Left ventricle myocardium superior (tissue), 1 donor: Measurements from ENCODE around the gene ZNHIT3. TPM values are rescaled to one million over a fixed set of nuclear protein-coding genes. Genes with fewer than 3 reads are reported as not detected.
"Not testable (repeated sequence)": the region's sequence is repeated elsewhere in the genome, so short reads cannot be mapped to it uniquely, and the experiment has no call there.

ENCODE experiments used
- ATAC-seq: fragments of 200-7000 bp; cut with Tn5 transposase; one replicate; pipeline ENCODE4 v1.9.1; 2020; ENCODE audit warnings: mild to moderate bottlenecking, moderate library complexity
- DNase-seq: peaks from one replicate; pipeline ENCODE4 v3.0.0-alpha.2; 2020
- intact Hi-C: fragments of 100-400 bp; cut with micrococcal nuclease; formaldehyde crosslinking; loops from one replicate; pipeline ENCODE4 v1.11.0; 2022
- long read RNA-seq: library from polyadenylated mRNA; unstranded; transcript quantifications from one replicate; pipeline ENCODE4 v2.0.0, GENCODE V29; 2021
- total RNA-seq: library from RNA; stranded (reverse); fragmentation: NEBNext Ultra II Directional; extraction: Animal tissue kit (Norgen Biotek cat#: 25700); gene quantifications from one replicate; pipeline ENCODE4 v1.2.1, GENCODE V29; 2021
- donor health status: DM: no; HTN: yes; CAD: no; lungs with severe emphysema.

Gene ZNHIT3
- total RNA-seq: 22.1 TPM
- long read RNA-seq, transcript ZNHIT3-204 (5 exons, 951 nt): major isoform, 16 of 21 reads
- long read RNA-seq, partial matches to known transcripts: 0 of 21 reads
- long read RNA-seq, other reads (novel, unspliced or antisense): 2 of 21 reads

GRCh38 chr17:36486204-36487194 lies at the start of gene ZNHIT3:
ZNHIT3 (plus strand) TSS chr17:36486681; CDS start chr17:36486700, 19 bp downstream.
- intact Hi-C loops: no loop called here

DNA sequence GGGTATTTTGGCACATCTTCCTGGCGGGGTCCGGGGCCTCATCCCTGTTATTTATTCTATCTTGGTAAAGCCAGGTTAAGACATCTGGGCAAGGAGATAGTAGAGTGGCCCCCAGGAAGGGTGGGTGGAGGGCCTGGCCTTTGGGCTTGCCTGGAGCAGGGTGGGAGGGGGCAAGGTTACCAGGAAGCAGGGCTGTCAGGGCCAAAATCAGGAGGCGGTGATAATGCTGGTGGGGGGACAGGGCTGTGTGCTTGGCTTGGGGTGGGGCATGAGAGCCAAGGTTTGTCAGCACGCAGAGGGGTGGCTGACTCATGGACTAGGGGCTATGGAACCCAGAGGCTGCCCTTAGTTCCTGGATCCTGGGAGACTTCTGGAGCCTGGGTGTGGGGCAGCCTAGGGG lies 44.7 kb upstream of the ZNHIT3 start:
- DNase-seq, ATAC-seq, intact Hi-C loops: not testable (repeated sequence)

More at GRCh38 chr17:36486204-36487194, at the start of gene ZNHIT3:
- ATAC-seq (peak; percentile 93), DNase-seq (peak; percentile 94)

GRCh38 chr17:36443777-36444176 lies 42.7 kb upstream of the ZNHIT3 start:
- intact Hi-C loops: no loop called here
- ATAC-seq: no peak
- no peak for DNase-seq

DNA sequence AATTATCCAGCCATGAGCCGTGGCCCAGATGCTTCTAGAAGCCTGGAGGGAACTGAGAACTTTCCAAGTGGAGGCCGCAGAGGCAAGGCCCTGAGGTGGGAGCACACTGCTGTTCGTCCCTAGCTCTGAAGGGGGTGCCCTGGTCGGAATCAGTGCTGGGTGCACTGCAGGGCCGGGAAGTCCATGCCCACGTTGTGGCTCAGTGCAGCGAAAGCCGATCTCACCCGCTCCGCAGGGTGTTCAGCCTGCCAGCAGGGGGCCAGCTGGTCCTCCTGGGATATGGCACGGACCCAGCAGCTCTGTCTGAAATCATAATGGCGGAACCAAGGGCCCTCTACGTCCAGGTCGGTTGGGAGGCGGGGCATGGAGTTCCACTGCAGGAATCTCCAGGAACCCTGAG lies 36.5 kb upstream of the ZNHIT3 start:
- intact Hi-C loops, DNase-seq, ATAC-seq: not testable (repeated sequence)

DNA sequence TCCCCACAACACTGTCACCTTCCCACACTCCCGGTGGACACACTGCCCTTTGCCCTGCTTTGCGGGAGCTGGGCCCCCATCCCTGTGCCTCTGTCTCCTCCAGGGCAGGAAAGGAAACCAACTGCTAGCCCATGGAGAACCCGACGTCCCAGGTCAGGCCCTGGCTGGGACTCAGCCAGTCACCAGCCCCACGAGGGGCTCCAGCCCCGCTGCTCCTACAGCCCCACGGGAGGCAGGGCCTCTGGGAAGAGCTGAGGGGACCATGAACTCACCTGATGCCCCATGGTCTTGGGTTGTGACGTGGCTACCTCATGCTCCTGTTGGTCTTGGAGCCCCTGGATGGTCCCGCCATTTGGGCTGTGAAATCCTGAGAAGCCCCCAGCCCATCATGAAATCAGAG lies 33.6 kb upstream of the ZNHIT3 start:
- DNase-seq, intact Hi-C loops, ATAC-seq: not testable (repeated sequence)

DNA sequence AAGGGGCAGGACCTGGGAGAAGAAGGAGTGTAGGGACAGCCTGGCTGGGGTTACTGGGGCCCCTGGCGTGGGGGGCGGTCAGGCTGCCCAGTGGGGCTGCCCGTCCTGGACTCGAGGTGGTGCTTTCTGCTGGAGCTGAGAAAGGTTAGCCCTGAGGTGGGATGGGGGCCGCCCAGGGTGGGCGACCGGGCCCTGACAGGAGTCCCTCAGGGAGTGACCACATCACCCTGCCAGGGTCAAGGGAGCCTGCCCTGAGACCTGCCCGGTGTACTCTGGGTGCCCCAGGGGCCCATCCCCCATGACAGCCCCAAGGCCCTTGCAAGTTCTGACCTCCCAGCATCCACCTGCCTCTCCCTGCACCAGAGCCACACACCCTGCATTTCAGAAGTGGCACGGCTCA lies 28.8 kb upstream of the ZNHIT3 start:
- DNase-seq, ATAC-seq, intact Hi-C loops: not testable (repeated sequence)

DNA sequence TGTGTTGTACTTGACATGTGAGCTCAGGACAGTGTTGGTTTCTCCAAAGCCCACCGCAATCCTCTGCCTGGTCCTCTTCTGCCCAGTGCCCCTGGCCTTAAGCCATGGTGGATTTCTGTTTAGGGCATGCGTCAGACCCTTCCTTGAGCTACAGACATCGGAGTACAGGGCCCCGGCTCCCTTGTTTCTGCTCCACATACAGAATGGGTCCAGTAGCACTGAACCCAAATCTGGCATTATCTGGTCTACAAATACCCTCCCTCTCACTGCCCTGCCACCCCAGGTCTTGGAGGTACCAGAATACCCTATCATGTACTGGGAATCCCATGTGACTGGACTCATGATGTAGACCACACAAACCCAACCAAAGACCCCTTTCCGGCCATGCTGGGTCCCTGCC lies 27.4 kb upstream of the ZNHIT3 start:
- ATAC-seq: no peak
- intact Hi-C loops: no loop called here
- DNase-seq: no peak

- intact Hi-C loops: no loop called here
- ATAC-seq: no peak
- DNase-seq: no peak
These were observed 26.9 kb upstream of the ZNHIT3 start for GRCh38 chr17:36459601-36460000.

DNA sequence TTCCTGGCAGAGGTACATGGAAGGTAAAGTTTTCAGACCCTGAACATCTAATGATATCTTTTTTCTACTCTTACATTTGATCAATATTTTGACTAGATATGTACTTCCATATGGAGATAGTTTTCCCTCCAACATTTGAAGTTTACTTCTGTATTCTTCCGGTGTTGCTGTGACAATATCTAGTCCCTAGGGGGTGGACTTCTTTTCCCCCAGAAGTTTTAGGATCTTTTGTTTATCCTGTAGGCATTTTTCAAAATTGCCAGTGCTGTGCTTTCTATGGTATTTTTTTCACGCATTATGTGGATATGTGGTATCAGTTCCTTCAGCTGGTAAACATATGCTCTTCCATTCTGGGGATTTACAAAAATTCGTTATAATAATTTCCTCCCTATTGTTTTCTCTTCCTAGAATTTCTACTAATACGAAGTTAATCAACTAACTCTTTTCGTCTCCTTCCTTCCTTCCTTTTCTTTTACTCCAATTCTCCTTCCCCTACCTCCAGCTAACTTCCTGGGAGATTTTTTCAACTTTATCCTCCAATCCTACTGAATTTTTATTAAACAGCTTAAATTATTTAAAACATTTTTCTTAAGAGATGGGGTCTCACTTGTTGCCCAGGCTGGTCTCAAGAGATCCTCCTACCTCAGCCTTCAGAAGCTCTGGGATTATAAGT lies 26.1 kb upstream of the ZNHIT3 start:
- intact Hi-C loops: no loop called here
- DNase-seq (no peak), ATAC-seq (no peak)

DNA sequence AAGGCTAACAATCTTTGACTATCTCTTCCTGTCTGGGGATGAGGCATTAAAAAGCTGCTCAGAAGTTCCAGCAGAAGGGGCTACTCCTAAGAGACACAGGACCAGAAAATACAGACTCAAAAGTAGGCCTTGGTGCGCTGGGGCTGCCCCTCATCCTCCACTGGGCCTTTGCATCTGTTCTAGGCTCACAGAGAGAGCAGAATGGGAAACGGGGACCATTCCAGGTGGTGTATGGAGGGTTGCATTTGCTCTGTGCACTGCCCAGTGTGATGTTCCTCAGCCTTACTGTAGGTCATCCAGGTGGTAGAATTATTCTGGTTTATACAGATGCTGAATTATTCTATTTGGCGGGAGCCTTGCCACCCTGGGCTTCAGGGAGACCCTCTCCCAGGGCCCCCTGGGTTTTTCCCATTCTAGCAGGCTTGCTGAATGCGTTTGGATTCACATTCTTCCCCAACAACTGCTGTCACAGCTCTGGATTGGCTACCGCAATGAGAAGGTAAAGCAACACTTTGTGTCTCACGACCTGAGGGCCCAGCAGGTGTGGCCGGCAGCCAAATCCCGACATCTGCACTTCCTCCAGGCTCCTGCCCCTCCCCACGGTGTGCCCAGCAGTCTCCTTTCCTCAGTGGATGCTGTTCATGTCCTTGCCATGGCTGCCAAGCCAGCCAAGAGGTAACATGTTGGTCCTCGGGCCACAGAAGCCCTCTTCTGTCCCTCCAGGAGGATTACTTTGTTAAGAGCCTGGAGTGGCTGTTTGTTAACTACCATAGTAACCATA lies 25.0 kb upstream of the ZNHIT3 start:
- DNase-seq (no peak), ATAC-seq (no peak)
- intact Hi-C loops: no loop called here

DNA sequence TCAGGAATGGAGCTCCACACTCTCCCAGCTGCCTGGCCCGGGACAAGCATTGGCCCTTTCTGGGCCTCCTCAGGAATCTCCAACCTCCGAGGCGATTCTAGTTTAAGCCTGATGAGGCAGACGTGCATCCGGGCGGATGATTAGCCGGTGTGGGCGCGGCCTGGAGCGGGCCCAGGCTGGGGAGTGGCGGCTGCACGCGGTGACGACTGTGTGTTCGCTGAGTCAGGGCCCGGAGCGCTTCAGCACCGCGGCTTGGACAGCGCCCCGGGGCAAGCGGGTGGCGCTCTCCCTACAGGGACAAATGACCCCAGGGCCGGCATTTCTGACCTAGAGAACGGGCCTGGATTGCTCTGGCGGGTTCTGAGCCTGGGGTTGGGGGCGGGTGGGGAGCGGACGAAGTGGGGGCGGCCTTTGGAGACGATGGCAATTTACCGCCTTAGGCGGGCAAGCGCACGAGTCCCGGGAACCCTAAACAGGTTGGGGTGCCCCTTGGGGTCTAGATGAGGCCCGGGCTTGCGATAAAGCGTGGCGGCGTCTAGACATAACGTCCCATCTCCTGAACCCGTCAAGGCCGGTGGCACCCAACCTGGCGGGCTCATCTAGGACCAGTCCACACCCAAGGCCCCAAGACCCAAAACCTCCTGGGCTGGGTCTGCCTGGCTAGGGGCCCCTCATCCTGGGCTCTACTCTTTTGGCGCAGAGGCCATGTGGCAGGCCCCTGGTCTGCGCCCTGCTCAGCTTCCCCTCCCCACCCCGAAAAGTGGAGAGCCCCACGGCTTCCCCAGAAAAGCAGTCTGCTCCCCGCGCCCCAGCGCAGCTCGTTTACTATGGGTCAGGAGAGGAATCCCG lies 22.3 kb upstream of the ZNHIT3 start:
- ATAC-seq: peak; percentile 96
- peak; percentile 70 for DNase-seq
- intact Hi-C loops: no loop called here

GRCh38 chr17:36464765-36465088 lies 21.8 kb upstream of the ZNHIT3 start:
- intact Hi-C loops: no loop called here
- DNase-seq: no peak
- ATAC-seq: no peak

GRCh38 chr17:36468903-36469635 lies 17.4 kb upstream of the ZNHIT3 start:
- no peak for DNase-seq
- ATAC-seq: no peak
- intact Hi-C loops: no loop called here

GRCh38 chr17:36469733-36470132 lies 16.7 kb upstream of the ZNHIT3 start:
- no peak for ATAC-seq
- intact Hi-C loops: loop anchor here (10.0 kb wide), 1 partner anchor 495 kb away; no protein-coding TSS in a partner anchor

DNA sequence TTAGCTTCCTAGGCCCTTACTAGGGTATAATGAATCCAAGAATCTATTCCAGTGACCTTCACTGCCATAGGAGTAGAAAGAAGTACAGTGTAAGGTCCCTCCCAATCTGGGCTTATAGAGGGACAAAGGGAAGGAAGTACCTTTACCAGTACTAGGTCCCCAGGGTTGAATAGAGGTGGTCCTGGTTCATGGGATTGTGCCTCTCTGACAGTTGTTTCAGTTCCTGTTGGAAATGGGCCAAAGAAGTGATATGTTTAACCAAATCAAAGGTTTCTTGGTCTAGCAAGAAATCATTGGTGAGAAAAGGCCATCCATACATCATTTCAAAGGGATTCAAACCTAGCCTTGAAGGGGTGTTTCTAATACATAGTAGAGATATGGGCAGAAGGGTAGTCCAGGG lies 16.0 kb upstream of the ZNHIT3 start:
- intact Hi-C loops: loop anchor here (10.0 kb wide), 1 partner anchor 496 kb away; no protein-coding TSS in a partner anchor
- ATAC-seq: no peak
- DNase-seq: no peak

More at GRCh38 chr17:36469733-36470132, 16.7 kb upstream of the ZNHIT3 start:
- DNase-seq: no peak

DNA sequence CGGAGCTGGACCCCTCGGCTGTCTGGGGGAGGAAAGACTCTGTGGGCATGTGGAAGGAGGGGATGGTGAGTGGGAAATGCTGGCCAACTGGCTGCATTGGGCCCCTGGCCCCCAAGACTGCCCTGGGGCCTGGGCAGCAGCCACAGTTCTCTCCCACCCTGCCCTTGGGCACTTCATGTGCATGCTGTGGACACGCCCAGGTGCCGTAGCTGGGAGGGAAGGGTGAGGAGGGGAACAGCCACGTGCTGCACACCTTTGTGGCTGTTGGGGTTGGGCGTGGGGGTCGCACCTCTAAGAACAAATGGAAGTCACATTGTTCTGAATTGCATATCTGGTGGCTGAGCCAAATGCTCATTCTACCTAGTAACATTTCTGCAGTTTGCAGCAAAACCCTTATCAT lies 11.9 kb upstream of the ZNHIT3 start:
- intact Hi-C loops: loop anchor here (10.0 kb wide), 1 partner anchor 500 kb away; no protein-coding TSS in a partner anchor
- DNase-seq: no peak
- ATAC-seq: no peak

DNA sequence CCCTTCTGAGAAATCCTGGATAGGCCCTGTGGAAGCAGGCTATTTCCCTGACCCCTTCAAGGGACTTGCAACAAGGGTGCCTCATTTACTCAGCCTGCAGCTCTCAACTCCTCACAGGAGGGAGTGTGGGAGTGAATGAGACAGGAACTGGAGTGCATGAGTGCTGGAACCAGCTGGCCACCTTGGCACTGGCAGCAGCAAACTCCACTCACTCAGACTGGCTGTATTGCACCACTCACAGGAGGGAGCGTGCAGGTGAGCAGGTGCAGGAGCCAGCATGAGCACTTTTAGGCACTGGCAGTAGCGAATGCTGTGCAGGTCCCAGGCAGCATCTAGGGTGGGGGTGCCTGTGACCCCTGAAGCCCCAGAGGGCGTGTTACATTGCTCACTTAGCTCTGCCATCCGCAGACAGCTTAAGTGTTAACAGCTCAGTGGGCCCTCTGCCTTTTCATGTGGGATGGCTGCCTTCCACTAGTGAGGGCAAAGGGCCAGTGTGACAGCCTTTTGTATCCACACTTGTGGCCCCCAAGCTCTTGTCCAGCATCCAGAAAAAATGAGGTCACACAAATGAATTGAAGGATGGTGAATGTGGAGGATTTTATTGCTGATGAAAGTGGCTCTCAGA lies 11.0 kb upstream of the ZNHIT3 start:
- intact Hi-C loops: loop anchor here (10.0 kb wide), 1 partner anchor 501 kb away; no protein-coding TSS in a partner anchor
- DNase-seq (no peak), ATAC-seq (peak; percentile 53)
